Left ventricle myocardium inferior (tissue), 1 donor: Measurements from ENCODE around the gene PLAA. TPM values are rescaled to one million over a fixed set of nuclear protein-coding genes. Genes with fewer than 3 reads are reported as not detected.

ENCODE experiments used
- DNase-seq: peaks from one replicate; pipeline ENCODE4 v3.0.0-alpha.2; 2020
- H3K27ac ChIP-seq: fragments of 200-600 bp; replicated peaks from 2 replicates; pipeline ENCODE4 v1.8.0; 2021
- H3K27me3 ChIP-seq: fragments of 200-600 bp; 2 replicates; pipeline ENCODE4 v1.8.0; 2021; ENCODE audit warnings: low read depth
- H3K36me3 ChIP-seq: fragments of 200-600 bp; 2 replicates; pipeline ENCODE4 v1.8.0; 2021
- H3K4me1 ChIP-seq: fragments of 200-600 bp; 2 replicates; pipeline ENCODE4 v1.8.0; 2021
- H3K4me3 ChIP-seq: fragments of 200-600 bp; 2 replicates; pipeline ENCODE4 v1.8.0; 2021; ENCODE audit warnings: mild to moderate bottlenecking, moderate library complexity
- H3K9me3 ChIP-seq: fragments of 200-600 bp; replicated peaks from 2 replicates; pipeline ENCODE4 v1.8.0; 2021
- CTCF ChIP-seq: fragments of 200-600 bp; IDR thresholded peaks from 2 replicates; pipeline ENCODE4 v1.8.0; 2021; ENCODE audit warnings: antibody characterized with exemption, mild to moderate bottlenecking, borderline replicate concordance
- intact Hi-C: fragments of 100-400 bp; cut with micrococcal nuclease; formaldehyde crosslinking; loops from one replicate; pipeline ENCODE4 v1.11.0; 2022
- total RNA-seq: library from RNA; stranded (reverse); fragmentation: NEBNext Ultra II Directional; extraction: Animal tissue kit (Norgen Biotek cat#: 25700); gene quantifications from one replicate; pipeline ENCODE4 v1.2.1, GENCODE V29; 2021
- donor health status: DM: no; HTN: yes; CAD: no; lungs with severe emphysema.

Gene PLAA
- total RNA-seq, 1 donor from 2014 or later: 32.3 TPM

GRCh38 chr9:26945591-26945990, 1.5 kb downstream of the PLAA start:
- TF ChIP-seq CTCF: no peak
- H3K4me3 ChIP-seq: peak overlapping the region; percentile 95
- H3K27ac ChIP-seq: no peak overlapping the region
- H3K4me1 ChIP-seq: peaks cover 59% of the 10 kb centered on the region
- intact Hi-C loops: loop anchor here (10.0 kb wide), 1 partner anchor 51 kb away; the partner anchor contains the start of gene CAAP1
- no peaks in the 10 kb centered on the region for H3K36me3 ChIP-seq
- no peaks in the 10 kb centered on the region for H3K27me3 ChIP-seq
- H3K9me3 ChIP-seq: no peaks in the 10 kb centered on the region
- DNase-seq: no peak

- H3K36me3 ChIP-seq: no peaks in the 10 kb centered on the region
- H3K9me3 ChIP-seq: peaks cover 18% of the 10 kb centered on the region
- no peak for TF ChIP-seq CTCF
- no peak overlapping the region for H3K4me3 ChIP-seq
- H3K27ac ChIP-seq: no peak overlapping the region
- DNase-seq: no peak
- H3K4me1 ChIP-seq: peaks cover 58% of the 10 kb centered on the region
- intact Hi-C loops: loop anchor here (10.0 kb wide), 1 partner anchor 46 kb away; the partner anchor contains the start of gene CAAP1
- no peaks in the 10 kb centered on the region for H3K27me3 ChIP-seq
Observed at GRCh38 chr9:26940779-26941178, 6.3 kb downstream of the PLAA start.

GRCh38 chr9:26939955-26940711, 6.9 kb downstream of the PLAA start:
- H3K27me3 ChIP-seq: no peaks in the 10 kb centered on the region
- H3K4me1 ChIP-seq: peaks cover 51% of the 10 kb centered on the region
- no peak overlapping the region for H3K4me3 ChIP-seq
- no peak for TF ChIP-seq CTCF
- intact Hi-C loops: loop anchor here (10.0 kb wide), 1 partner anchor 45 kb away; the partner anchor contains the start of gene CAAP1
- no peak for DNase-seq
- no peaks in the 10 kb centered on the region for H3K36me3 ChIP-seq
- peaks cover 18% of the 10 kb centered on the region for H3K9me3 ChIP-seq
- H3K27ac ChIP-seq: no peak overlapping the region

GRCh38 chr9:26937816-26938371, 9.1 kb downstream of the PLAA start:
- H3K27ac ChIP-seq: no peak overlapping the region
- intact Hi-C loops: no loop called here
- no peaks in the 10 kb centered on the region for H3K27me3 ChIP-seq
- no peak for TF ChIP-seq CTCF
- DNase-seq: no peak
- peaks cover 31% of the 10 kb centered on the region for H3K4me1 ChIP-seq
- no peak overlapping the region for H3K4me3 ChIP-seq
- H3K36me3 ChIP-seq: peaks cover 7% of the 10 kb centered on the region
- peaks cover 18% of the 10 kb centered on the region for H3K9me3 ChIP-seq

- TF ChIP-seq CTCF: no peak
- H3K4me1 ChIP-seq: peaks cover 21% of the 10 kb centered on the region
- DNase-seq: no peak
- H3K27me3 ChIP-seq: no peaks in the 10 kb centered on the region
- intact Hi-C loops: no loop called here
- no peak overlapping the region for H3K4me3 ChIP-seq
- H3K9me3 ChIP-seq: peaks cover 18% of the 10 kb centered on the region
- H3K36me3 ChIP-seq: peaks cover 21% of the 10 kb centered on the region
- no peak overlapping the region for H3K27ac ChIP-seq
Observed at GRCh38 chr9:26935847-26936246, 11.2 kb downstream of the PLAA start.
